Naive thymus-derived CD8-positive, alpha-beta T cell (primary cell): ENCODE data around the gene GRIK4. TPM values are rescaled to one million over a fixed set of nuclear protein-coding genes. Genes with fewer than 3 reads are reported as not detected.
A peak's percentile ranks its signal among the peaks of the same experiment; 100 is the strongest.

ENCODE experiments used
- ATAC-seq, 2 donors: fragments of 150-1000 bp; cut with Tn5 transposase in 1 of 2; sonication (Bioruptor Pico), chemical (Tn5 transposase) in 1 of 2; 1 replicate in 1 of 2; 2 replicates in 1 of 2; pipeline ENCODE4 v1.10.0; 2021; ENCODE audit warnings: mild to moderate bottlenecking in 2 of 2, moderate library complexity in 2 of 2
- POLR2A ChIA-PET: fragments of 350-600 bp; sonication (Branson Sonifier 250); formaldehyde crosslinking; loops from one replicate; lab custom pipeline; 2021; ENCODE audit warnings: antibody characterized with exemption; lab: Charles Lee
- DNase-seq, 10 donors: peaks; one replicate each; pipeline versions ENCODE4 v3.0.0 to v3.0.0-alpha.2; 2020 to 2022
- H3K27ac Mint-ChIP-seq, 10 donors: one replicate each; pipeline ENCODE4 v1.8.0; 2020 to 2022; ENCODE audit warnings: mild to moderate bottlenecking in 10 of 10, mixed read lengths in 10 of 10, moderate library complexity in 4 of 10, inconsistent platforms in 1 of 10
- H3K27me3 Mint-ChIP-seq, 5 donors: one replicate each; pipeline ENCODE4 v1.8.0; 2021 to 2022; ENCODE audit warnings: mixed read lengths in 5 of 5
- H3K36me3 Mint-ChIP-seq, 3 donors: one replicate each; pipeline ENCODE4 v1.8.0; 2020 to 2022; ENCODE audit warnings: mixed read lengths in 3 of 3, mild to moderate bottlenecking in 2 of 3, inconsistent platforms in 1 of 3
- H3K4me1 Mint-ChIP-seq, 4 donors: one replicate each; pipeline ENCODE4 v1.8.0; 2021 to 2022; ENCODE audit warnings: mixed read lengths in 4 of 4
- H3K4me3 Mint-ChIP-seq, 10 donors: one replicate each; pipeline ENCODE4 v1.8.0; 2020 to 2022; ENCODE audit warnings: mild to moderate bottlenecking in 10 of 10, mixed read lengths in 10 of 10, moderate library complexity in 6 of 10, inconsistent platforms in 1 of 10
- H3K9me3 Mint-ChIP-seq, 9 donors: one replicate each; pipeline ENCODE4 v1.8.0; 2020 to 2022; ENCODE audit warnings: mixed read lengths in 9 of 9, mild to moderate bottlenecking in 3 of 9, inconsistent platforms in 1 of 9, moderate library complexity in 1 of 9
- polyA plus RNA-seq, 3 donors: library from polyadenylated mRNA; unstranded; fragments of 300-500 nt; fragmentation: Illumina TruSeq; gene quantifications; one replicate each; pipeline ENCODE4 v1.2.3, GENCODE V29; 2021
- total RNA-seq, 8 experiments: library from RNA in 2 of 8; stranded (reverse) in 2 of 8; gene quantifications; one replicate each; pipeline ENCODE4 v1.2.3 and lab custom pipeline; 2021 to 2026

GRIK4 gene
- total and polyA plus RNA-seq, 5 experiments from 2014 or later = not detected

DNA sequence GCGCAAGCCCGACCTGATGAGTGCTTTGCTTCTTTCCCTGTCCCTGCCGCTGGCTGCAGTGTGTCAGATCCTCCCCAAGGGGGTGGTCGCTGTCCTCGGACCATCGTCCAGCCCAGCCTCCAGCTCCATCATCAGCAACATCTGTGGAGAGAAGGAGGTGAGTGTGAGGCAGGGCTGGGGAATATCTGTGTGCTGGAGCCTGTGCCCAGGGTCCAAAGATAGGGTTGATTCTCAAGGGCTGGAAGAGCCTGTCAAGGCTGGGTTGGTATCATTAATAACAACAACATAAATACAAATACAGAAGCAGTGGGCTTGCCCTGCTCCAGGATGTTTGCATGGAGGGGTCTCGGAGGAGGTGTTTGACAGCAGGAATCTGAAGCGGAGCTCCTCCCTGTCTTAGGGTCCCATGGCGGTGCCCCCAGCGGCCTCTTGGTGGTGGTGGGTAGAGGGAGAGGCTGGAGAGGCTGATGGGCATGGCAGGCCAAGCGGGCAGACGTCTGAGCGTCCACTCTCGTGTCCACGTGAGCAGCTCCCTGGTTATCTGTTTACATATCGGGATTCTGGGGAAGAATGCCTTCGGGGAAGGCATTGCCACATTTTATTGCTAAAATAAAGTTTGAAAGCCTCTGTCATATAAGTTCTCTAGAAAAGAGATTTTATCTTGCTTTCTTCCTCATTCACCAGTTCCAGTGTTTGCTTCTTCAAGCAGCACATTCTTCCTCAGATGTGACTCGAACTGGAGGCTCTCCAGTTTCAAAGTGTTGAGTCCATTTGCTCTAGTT is 304.0 kb downstream of the GRIK4 start:
- Mint-ChIP-seq H3K4me1 (no peaks in the 10 kb centered on the region), H3K4me3 (no peak overlapping the region), H3K9me3 (no peaks in the 10 kb centered on the region), H3K27ac (no peak overlapping the region), H3K36me3 (no peaks in the 10 kb centered on the region), H3K27me3 (peaks cover 0 to 44% (median 29%) of the 10 kb centered on the region in 5 donors)
- POLR2A ChIA-PET = no interaction called here
- DNase-seq (no peak), ATAC-seq (no peak)

DNA sequence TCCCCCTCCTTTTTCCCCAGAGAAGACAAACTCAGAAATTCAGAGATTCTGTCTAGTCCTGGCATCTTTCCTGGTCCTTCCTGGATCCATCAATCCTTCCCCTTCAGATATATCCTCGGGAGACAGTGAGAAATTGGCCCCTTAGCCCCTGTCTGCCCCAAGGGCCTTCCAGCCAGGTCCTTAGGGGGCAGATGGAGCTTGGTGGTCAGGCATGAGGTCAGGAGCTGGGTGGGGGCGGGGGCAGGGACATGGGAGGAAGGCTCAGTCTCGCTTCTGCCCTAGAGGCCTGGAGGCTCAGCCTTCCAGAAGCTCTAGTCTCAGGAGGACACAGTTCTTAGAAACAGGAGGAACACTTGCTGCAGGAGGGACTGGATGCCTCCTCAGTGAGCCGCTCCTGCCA is 304.6 kb downstream of the GRIK4 start:
- Mint-ChIP-seq H3K27me3 (peaks cover 1 to 44% (median 29%) of the 10 kb centered on the region in 5 donors), H3K27ac (no peak overlapping the region), H3K36me3 (no peaks in the 10 kb centered on the region), H3K4me3 (no peak overlapping the region), H3K9me3 (no peaks in the 10 kb centered on the region), H3K4me1 (no peaks in the 10 kb centered on the region)
- POLR2A ChIA-PET = no interaction called here
- ATAC-seq (no peak), DNase-seq (no peak)

DNA sequence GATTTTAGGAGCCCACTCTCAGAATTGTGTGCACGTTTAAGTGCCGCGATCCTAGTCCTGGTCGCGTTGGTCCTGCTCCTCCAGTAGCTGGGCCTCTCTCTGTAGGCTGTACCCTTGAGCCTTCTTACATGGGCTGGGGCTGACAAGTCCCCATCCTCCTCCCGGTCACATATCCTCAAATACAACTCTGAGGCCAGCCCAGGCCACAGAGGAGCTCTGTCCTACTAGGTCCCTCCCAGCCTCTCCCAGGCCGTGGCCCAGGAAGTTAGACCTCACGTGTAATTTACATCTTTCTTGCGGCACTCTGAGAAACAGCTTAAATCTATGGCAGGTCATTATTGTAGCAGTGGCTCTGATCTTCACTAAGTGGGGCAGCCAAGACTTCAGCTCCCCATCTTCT is 305.2 kb downstream of the GRIK4 start:
- Mint-ChIP-seq H3K4me3 (no peak overlapping the region), H3K9me3 (no peaks in the 10 kb centered on the region), H3K27me3 (peaks cover 3 to 44% (median 29%) of the 10 kb centered on the region in 5 donors), H3K36me3 (no peaks in the 10 kb centered on the region), H3K27ac (no peak overlapping the region), H3K4me1 (no peaks in the 10 kb centered on the region)
- no peak for ATAC-seq
- DNase-seq = no peak
- POLR2A ChIA-PET = no interaction called here

DNA sequence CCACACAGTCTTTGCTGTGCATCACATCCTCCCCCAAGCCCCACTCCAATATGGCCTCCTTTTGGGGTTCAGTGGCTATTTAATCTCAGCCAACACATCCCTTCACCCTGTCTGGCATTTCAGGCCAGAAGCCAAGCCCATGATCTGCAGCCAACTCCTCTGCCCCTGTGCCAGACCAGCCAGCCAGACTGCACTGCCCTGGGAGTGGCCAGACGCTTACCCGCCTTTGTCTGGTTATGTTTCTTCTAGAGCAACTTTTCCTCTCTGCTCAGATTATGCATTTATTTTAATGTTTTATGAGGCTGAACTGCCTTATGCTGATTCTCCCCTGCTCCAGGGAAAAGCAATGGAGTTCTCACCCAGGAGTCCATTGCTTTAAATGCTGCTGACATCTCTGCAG is 305.6 kb downstream of the GRIK4 start:
- H3K4me1 Mint-ChIP-seq = no peaks in the 10 kb centered on the region
- ATAC-seq (no peak), DNase-seq (no peak)
- no peaks in the 10 kb centered on the region for H3K36me3 Mint-ChIP-seq
- POLR2A ChIA-PET = no interaction called here
- no peaks in the 10 kb centered on the region for H3K9me3 Mint-ChIP-seq
- peaks cover 3 to 44% (median 29%) of the 10 kb centered on the region in 5 donors for H3K27me3 Mint-ChIP-seq
- H3K4me3 Mint-ChIP-seq = no peak overlapping the region
- H3K27ac Mint-ChIP-seq = no peak overlapping the region

DNA sequence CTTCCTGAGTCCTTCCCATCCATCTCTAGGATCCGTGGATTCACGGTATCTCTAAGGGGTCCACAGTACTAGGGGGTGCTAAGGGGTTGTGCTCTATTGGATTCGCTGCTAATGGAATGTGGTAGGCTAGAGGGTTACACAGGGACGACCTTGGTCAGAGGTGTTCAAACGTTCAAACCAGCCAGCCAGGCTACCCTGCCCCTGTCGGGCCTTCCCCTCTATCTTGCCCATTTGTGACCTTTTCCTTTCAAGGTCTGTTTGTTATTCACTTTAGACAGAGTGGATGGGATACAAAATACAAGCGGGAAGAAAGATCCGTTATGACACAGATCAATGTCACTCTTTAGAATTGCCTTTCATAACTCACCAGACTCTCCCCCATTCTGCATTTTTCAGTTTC is 306.5 kb downstream of the GRIK4 start:
- Mint-ChIP-seq H3K9me3 (no peaks in the 10 kb centered on the region), H3K36me3 (no peaks in the 10 kb centered on the region), H3K27me3 (peaks cover 3 to 44% (median 29%) of the 10 kb centered on the region in 5 donors), H3K27ac (no peak overlapping the region), H3K4me1 (no peaks in the 10 kb centered on the region), H3K4me3 (no peak overlapping the region)
- DNase-seq (no peak), ATAC-seq (no peak)
- POLR2A ChIA-PET = no interaction called here

DNA sequence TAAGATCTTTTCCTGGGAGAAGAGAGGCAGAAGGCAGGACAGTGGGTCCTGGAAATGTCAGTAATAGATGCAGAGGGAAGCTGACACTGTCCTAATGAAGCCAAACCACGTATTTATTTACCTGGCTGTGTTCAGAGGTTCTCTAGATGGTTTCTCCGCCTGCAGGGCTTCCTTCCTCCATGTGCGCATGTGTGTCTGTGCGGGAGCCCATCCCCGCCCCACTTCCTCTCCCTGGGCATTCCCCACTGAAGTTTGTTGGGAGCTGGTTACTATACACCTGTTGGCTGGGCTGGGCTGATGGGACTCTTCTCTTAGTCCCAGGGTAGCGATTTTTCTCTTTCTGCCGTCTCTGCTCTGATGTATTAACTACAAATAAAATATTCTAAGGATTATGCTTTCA is 307.5 kb downstream of the GRIK4 start:
- peak overlapping the region in 1 of 10 donors; percentile 14 for H3K27ac Mint-ChIP-seq
- H3K4me1 Mint-ChIP-seq = no peaks in the 10 kb centered on the region
- no peak overlapping the region for H3K4me3 Mint-ChIP-seq
- ATAC-seq = no peak
- no peak for DNase-seq
- H3K9me3 Mint-ChIP-seq = no peaks in the 10 kb centered on the region
- peaks cover 3 to 44% (median 29%) of the 10 kb centered on the region in 5 donors for H3K27me3 Mint-ChIP-seq
- H3K36me3 Mint-ChIP-seq = no peaks in the 10 kb centered on the region
- POLR2A ChIA-PET = no interaction called here

DNA sequence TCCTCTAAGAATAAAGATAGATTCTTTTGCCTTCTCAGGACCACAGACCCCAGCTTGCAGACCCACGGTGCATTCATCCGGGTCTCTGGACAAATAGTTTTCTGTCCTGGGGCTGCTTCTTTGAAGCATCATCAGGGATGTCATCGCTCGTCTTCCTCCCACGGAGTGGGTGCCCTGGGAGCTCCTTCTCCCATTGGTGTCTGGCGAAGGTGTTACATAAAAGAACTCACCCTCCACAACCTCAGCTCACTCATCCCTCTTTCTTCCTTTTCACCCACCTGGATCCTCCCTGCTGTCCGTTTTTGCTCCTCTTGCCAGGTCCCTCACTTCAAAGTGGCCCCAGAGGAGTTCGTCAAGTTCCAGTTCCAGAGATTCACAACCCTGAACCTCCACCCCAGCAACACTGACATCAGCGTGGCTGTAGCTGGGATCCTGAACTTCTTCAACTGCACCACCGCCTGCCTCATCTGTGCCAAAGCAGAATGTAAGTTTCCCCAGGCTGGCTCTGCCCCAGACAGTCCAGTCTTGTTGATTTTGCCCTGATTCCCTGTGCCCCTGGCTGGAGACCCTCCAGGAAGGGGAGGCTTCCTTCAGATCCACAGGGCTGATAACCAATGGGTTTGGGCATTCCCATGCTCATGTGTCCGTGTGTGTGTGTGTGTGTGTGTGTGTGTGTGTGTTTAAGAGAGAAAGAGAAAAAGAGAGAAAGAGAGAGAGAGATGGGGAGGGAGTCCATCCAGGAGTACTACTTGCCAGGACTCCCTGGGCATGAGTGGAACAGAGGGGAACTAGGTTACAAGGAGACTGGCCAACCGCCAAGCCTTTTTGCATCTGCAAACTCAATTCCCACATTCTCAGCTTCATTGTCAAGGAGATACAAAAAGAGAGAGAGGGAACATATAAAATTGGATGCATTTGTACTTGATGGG is 308.2 kb downstream of the GRIK4 start:
- Mint-ChIP-seq H3K9me3 (no peaks in the 10 kb centered on the region), H3K27ac (peak overlapping the region in 2 of 10 donors; percentile 14 to 57), H3K4me3 (no peak overlapping the region), H3K36me3 (no peaks in the 10 kb centered on the region), H3K27me3 (peaks cover 3 to 40% (median 28%) of the 10 kb centered on the region in 5 donors), H3K4me1 (no peaks in the 10 kb centered on the region)
- POLR2A ChIA-PET = no interaction called here
- ATAC-seq (no peak), DNase-seq (peak in 1 of 10 donors; percentile 27)

DNA sequence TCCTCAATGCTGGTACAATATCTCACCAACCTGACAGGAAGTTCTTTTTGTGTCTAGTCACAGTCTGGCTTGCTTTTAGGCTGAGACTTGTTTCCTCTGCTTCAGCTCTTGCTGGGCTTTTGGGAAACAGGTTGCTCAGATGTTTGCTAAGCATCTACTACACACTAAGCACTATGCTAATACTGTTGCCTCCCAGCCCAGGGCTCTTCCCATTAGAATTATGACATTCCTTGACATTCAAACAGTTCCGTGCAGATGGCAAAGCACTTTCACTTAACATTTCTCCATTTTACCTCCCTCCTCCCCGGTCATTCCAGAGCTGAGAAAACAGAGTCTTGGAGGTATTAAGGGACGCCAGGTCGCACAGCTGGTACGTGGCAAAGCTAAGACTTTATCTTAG is 311.6 kb downstream of the GRIK4 start:
- POLR2A ChIA-PET = no interaction called here
- H3K27me3 Mint-ChIP-seq = peaks cover 6 to 24% (median 22%) of the 10 kb centered on the region in 5 donors
- ATAC-seq (no peak), DNase-seq (no peak)
- H3K9me3 Mint-ChIP-seq = no peaks in the 10 kb centered on the region
- no peaks in the 10 kb centered on the region for H3K4me1 Mint-ChIP-seq
- H3K4me3 Mint-ChIP-seq = no peak overlapping the region
- no peak overlapping the region for H3K27ac Mint-ChIP-seq
- no peaks in the 10 kb centered on the region for H3K36me3 Mint-ChIP-seq

DNA sequence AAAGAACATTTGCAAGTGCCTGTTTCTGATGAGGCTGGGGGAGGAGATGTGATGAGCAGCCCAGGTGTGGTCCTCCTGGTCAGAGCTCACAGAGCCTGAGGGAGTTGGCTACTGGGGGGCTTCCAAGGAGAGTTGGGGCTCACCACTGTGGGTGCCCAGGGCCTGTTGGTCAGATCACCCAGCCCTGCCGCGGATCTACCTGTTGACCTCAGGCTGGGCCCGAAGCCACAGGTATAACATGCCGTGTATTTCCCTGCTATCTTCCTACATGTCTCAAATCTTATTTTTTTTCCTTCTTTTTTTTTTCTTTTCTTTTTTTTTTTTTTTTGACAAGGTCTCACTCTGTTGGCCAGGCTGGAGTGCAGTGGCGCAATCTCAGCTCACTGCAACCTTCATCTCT is 312.7 kb downstream of the GRIK4 start:
- Mint-ChIP-seq H3K4me3 (no peak overlapping the region), H3K27me3 (peaks cover 7 to 23% (median 14%) of the 10 kb centered on the region in 5 donors), H3K9me3 (no peaks in the 10 kb centered on the region), H3K27ac (no peak overlapping the region), H3K4me1 (no peaks in the 10 kb centered on the region), H3K36me3 (no peaks in the 10 kb centered on the region)
- POLR2A ChIA-PET = no interaction called here
- ATAC-seq (no peak), DNase-seq (no peak)

DNA sequence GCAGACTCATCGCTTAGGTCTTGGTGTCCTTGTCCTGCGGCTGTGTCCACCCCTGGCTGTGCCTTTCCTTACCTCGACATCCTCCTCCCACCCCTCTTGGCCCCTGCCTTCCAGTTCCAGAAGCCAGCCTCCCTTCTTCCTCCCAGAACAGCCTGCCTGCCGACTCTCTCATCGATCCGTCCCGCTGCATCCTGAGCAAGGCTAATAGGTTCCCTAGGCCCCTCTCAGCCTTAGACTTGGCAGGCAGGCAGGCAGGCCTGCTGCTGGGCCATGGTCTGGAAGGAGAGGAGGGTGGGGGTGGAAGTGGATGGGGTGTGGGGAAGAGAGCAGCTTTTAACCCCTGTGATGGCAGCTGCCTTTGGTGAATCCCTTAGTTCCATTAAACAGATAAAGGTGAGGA is 315.6 kb downstream of the GRIK4 start:
- DNase-seq = no peak
- ATAC-seq = no peak
- Mint-ChIP-seq H3K27me3 (peaks cover 4 to 35% (median 11%) of the 10 kb centered on the region in 5 donors), H3K36me3 (no peaks in the 10 kb centered on the region), H3K27ac (no peak overlapping the region), H3K4me3 (no peak overlapping the region), H3K4me1 (no peaks in the 10 kb centered on the region), H3K9me3 (no peaks in the 10 kb centered on the region)
- POLR2A ChIA-PET = no interaction called here

DNA sequence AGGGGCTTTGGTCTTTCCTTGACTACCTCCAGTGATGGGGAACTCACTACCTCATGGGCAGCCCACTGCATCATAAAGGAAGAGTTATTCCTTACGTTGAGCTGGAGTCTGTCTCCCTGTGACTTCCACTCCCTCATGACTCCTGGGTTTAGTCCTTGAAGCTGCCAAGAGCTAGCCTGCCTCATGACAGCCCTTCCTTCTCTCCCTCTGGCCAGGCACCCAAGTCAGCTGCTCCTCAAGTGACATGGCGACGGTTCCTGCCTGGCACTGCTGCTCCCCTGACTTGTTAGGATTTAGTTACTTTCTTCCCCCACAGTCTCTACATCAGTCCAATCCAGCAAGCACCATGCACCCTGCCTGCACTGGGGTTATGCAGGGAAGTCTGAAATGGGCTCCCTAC is 316.3 kb downstream of the GRIK4 start:
- Mint-ChIP-seq H3K4me3 (no peak overlapping the region), H3K27ac (peak overlapping the region in 1 of 10 donors; percentile 10), H3K27me3 (peaks cover 4 to 35% (median 14%) of the 10 kb centered on the region in 5 donors), H3K9me3 (no peaks in the 10 kb centered on the region), H3K36me3 (no peaks in the 10 kb centered on the region), H3K4me1 (no peaks in the 10 kb centered on the region)
- no peak for ATAC-seq
- POLR2A ChIA-PET = no interaction called here
- DNase-seq = no peak

DNA sequence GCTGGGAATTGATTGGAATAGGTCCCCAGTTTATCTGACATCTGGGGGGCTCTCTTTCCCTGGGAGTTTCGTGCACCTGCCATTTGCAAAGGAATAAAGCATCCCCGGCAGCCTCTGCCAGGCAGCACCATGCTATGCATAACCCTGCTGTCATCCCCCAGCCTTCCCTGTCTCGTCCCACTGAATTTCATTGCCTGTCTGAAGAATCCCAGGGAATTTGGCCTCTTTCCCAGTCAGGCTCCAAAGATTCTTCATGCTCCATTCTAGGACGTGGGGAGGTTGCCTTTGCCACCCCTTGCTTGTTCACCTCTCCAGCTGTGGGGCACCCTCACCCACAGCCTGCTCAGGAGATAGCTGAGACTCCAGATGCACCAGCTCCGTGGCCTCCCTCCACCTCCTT is 317.3 kb downstream of the GRIK4 start:
- Mint-ChIP-seq H3K4me3 (no peak overlapping the region), H3K9me3 (no peaks in the 10 kb centered on the region), H3K27ac (peak overlapping the region in 1 of 10 donors; percentile 4), H3K27me3 (peaks cover 4 to 35% (median 17%) of the 10 kb centered on the region in 5 donors), H3K36me3 (no peaks in the 10 kb centered on the region), H3K4me1 (no peaks in the 10 kb centered on the region)
- ATAC-seq = no peak
- no peak for DNase-seq
- POLR2A ChIA-PET = no interaction called here

DNA sequence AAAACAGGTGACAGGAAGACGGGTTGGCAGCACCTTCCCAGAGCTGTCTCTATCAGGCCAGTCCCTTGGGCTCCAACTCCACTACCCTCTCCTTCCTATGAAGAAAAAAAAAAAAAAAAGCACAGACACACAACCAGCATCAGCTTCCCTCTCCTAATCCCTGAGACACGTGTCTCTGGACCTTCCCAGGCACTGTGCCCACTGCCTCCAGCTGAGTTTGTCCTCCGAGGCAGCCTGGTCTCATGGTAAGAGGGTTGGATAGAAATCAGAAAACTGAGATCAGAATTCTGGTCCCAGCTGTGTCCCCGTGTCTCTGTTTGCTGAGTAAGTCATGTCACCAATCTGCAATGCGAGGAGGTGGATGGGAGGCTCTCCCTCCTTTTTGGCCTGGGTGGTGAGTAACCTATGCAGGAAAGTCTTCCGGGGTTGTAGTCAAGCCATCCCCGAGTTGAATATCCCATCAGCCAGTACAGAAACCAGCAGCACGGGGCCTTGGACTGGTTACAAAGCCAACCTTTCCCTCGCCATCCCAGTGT is 318.6 kb downstream of the GRIK4 start:
- no peaks in the 10 kb centered on the region for H3K4me1 Mint-ChIP-seq
- no peak overlapping the region for H3K4me3 Mint-ChIP-seq
- no peaks in the 10 kb centered on the region for H3K36me3 Mint-ChIP-seq

More for the DNA sequence above, 318.6 kb downstream of the GRIK4 start:
- H3K27me3 Mint-ChIP-seq = peaks cover 4 to 36% (median 20%) of the 10 kb centered on the region in 5 donors
- DNase-seq = no peak
- no peaks in the 10 kb centered on the region for H3K9me3 Mint-ChIP-seq
- no peak overlapping the region for H3K27ac Mint-ChIP-seq
- POLR2A ChIA-PET = no interaction called here
- ATAC-seq = no peak
